ENCODE measurements around the gene RILPL2.
A peak's percentile ranks its signal among the peaks of the same experiment; 100 is the strongest.

DNA sequence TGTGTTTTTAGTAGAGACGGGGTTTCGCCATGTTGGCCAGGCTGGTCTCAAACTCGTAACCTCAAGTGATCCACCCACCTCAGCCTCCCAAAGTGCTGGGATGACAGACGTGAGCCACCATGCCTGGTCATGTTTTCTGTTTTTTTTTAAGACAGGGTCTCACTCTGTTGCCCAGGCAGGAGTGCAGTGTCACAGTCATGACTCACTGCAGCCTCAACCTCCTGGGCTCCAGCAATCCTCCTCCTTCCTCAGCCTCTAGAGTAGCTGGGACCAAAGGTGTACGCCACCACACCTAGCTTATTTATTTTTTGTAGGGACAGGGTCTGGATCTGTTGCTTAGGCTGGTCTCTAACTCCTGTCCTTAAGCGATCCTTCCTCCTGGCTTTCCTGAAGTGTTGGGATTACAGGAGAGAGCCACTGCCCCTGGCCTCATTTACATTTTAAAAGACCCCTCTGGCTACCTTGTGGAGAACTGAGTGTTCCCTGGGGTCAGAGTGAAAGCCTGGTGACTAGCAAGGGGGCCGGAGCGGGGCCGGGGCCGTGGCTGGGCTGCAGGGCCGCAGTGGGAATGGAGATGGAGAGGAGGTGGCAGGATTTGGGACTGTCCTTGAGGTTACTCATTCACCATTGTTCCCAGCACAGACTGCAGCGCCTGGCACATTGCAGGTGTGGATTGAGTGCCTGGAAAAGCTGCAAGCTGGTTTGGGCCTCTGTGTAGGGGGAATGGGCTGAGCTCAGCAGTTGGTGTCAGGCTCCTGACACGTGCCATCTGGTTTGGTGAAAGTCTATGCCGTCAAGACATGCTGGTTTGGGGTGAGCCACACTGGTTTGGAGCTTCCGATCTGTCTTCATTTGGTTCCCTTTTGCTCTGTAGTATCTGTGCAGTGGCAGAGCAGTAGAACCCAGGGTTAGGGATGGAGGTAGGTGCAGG, 34.5 kb downstream of the RILPL2 start:
- TF ChIP-seq, protein P1, sequence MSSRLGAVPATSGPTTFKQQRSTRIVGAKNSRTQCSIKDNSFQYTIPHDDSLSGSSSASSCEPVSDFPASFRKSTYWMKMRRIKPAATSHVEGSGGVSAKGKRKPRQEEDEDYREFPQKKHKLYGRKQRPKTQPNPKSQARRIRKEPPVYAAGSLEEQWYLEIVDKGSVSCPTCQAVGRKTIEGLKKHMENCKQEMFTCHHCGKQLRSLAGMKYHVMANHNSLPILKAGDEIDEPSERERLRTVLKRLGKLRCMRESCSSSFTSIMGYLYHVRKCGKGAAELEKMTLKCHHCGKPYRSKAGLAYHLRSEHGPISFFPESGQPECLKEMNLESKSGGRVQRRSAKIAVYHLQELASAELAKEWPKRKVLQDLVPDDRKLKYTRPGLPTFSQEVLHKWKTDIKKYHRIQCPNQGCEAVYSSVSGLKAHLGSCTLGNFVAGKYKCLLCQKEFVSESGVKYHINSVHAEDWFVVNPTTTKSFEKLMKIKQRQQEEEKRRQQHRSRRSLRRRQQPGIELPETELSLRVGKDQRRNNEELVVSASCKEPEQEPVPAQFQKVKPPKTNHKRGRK (CRISPR knock-in tag; IDR thresholded peaks at IDR 0.05; ENCODE audit: borderline replicate concordance): no peak
- TF ChIP-seq, protein P2, sequence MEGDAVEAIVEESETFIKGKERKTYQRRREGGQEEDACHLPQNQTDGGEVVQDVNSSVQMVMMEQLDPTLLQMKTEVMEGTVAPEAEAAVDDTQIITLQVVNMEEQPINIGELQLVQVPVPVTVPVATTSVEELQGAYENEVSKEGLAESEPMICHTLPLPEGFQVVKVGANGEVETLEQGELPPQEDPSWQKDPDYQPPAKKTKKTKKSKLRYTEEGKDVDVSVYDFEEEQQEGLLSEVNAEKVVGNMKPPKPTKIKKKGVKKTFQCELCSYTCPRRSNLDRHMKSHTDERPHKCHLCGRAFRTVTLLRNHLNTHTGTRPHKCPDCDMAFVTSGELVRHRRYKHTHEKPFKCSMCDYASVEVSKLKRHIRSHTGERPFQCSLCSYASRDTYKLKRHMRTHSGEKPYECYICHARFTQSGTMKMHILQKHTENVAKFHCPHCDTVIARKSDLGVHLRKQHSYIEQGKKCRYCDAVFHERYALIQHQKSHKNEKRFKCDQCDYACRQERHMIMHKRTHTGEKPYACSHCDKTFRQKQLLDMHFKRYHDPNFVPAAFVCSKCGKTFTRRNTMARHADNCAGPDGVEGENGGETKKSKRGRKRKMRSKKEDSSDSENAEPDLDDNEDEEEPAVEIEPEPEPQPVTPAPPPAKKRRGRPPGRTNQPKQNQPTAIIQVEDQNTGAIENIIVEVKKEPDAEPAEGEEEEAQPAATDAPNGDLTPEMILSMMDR (IDR thresholded peaks at IDR 0.05): no peak
- TF ChIP-seq AFF4 (CRISPR knock-in tag; IDR thresholded peaks at IDR 0.05; ENCODE audit: borderline replicate concordance) (no peak), ESRRA (CRISPR knock-in tag; IDR thresholded peaks at IDR 0.05; ENCODE audit: borderline replicate concordance) (no peak), TEAD4 (CRISPR knock-in tag; IDR thresholded peaks at IDR 0.05) (no peak), SMAD4 (CRISPR knock-in tag; IDR thresholded peaks at IDR 0.05) (no peak)
- TF ChIP-seq, protein P3, sequence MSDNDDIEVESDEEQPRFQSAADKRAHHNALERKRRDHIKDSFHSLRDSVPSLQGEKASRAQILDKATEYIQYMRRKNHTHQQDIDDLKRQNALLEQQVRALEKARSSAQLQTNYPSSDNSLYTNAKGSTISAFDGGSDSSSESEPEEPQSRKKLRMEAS (CRISPR knock-in tag; IDR thresholded peaks at IDR 0.05): 0 out of 2 replicates have a peak, but pooled peaks have one; percentile 21
- TF ChIP-seq, protein P4, sequence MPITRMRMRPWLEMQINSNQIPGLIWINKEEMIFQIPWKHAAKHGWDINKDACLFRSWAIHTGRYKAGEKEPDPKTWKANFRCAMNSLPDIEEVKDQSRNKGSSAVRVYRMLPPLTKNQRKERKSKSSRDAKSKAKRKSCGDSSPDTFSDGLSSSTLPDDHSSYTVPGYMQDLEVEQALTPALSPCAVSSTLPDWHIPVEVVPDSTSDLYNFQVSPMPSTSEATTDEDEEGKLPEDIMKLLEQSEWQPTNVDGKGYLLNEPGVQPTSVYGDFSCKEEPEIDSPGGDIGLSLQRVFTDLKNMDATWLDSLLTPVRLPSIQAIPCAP (CRISPR knock-in tag; IDR thresholded peaks at IDR 0.05): no peak
